Measurements from ENCODE around the gene C6orf163. TPM values are rescaled to one million over a fixed set of nuclear protein-coding genes. Genes with fewer than 3 reads are reported as not detected.
A peak's percentile ranks its signal among the peaks of the same experiment; 100 is the strongest.

Gene C6orf163
- total RNA-seq, 1 experiment from 2014 or later = 1.5 TPM

GRCh38 chr6:87322304-87323212 lies 22.1 kb upstream of the C6orf163 start, which contains the start of gene SMIM8:
Gene SMIM8, plus strand, starts transcription at chr6:87322588. Its CDS starts 14,444 bp downstream, at chr6:87337032.
- RAD21 ChIA-PET (ENCODE audit: low non-redundant PET in 1 of 2, low total read pairs in 2 of 2, uncharacterized antibody in 2 of 2, unreplicated experiment in 2 of 2) = no interaction called here
- TF ChIP-seq MAX (IDR thresholded peaks at IDR 0.05) = peak; percentile 17; the same call in 1 of the 2 replicates
- TF ChIP-seq TCF7L2 (IDR thresholded peaks at IDR 0.05; ENCODE audit: borderline replicate concordance, extremely low read depth, insufficient read depth, insufficient read length) = no peak
- peak; percentile 83 for TF ChIP-seq CBX3 (IDR thresholded peaks at IDR 0.05; ENCODE audit: low read depth)
- peak; percentile 84 for TF ChIP-seq YY1 (IDR thresholded peaks at IDR 0.05; ENCODE audit: extremely low read depth, insufficient replicate concordance, low read depth, low read length)
- TF ChIP-seq, protein P1, sequence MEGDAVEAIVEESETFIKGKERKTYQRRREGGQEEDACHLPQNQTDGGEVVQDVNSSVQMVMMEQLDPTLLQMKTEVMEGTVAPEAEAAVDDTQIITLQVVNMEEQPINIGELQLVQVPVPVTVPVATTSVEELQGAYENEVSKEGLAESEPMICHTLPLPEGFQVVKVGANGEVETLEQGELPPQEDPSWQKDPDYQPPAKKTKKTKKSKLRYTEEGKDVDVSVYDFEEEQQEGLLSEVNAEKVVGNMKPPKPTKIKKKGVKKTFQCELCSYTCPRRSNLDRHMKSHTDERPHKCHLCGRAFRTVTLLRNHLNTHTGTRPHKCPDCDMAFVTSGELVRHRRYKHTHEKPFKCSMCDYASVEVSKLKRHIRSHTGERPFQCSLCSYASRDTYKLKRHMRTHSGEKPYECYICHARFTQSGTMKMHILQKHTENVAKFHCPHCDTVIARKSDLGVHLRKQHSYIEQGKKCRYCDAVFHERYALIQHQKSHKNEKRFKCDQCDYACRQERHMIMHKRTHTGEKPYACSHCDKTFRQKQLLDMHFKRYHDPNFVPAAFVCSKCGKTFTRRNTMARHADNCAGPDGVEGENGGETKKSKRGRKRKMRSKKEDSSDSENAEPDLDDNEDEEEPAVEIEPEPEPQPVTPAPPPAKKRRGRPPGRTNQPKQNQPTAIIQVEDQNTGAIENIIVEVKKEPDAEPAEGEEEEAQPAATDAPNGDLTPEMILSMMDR (IDR thresholded peaks at IDR 0.05 in 2 of 3, conservative IDR thresholded peaks at IDR 0.05 in 1 of 3; ENCODE audit: borderline replicate concordance in 1 of 3, insufficient read depth in 1 of 3, low read depth in 2 of 3, low read length in 2 of 3) = peak; percentile 76 to 100 (median 98)
- TF ChIP-seq SRF (IDR thresholded peaks at IDR 0.05; ENCODE audit: low read depth) = no peak
- TF ChIP-seq, protein P2, sequence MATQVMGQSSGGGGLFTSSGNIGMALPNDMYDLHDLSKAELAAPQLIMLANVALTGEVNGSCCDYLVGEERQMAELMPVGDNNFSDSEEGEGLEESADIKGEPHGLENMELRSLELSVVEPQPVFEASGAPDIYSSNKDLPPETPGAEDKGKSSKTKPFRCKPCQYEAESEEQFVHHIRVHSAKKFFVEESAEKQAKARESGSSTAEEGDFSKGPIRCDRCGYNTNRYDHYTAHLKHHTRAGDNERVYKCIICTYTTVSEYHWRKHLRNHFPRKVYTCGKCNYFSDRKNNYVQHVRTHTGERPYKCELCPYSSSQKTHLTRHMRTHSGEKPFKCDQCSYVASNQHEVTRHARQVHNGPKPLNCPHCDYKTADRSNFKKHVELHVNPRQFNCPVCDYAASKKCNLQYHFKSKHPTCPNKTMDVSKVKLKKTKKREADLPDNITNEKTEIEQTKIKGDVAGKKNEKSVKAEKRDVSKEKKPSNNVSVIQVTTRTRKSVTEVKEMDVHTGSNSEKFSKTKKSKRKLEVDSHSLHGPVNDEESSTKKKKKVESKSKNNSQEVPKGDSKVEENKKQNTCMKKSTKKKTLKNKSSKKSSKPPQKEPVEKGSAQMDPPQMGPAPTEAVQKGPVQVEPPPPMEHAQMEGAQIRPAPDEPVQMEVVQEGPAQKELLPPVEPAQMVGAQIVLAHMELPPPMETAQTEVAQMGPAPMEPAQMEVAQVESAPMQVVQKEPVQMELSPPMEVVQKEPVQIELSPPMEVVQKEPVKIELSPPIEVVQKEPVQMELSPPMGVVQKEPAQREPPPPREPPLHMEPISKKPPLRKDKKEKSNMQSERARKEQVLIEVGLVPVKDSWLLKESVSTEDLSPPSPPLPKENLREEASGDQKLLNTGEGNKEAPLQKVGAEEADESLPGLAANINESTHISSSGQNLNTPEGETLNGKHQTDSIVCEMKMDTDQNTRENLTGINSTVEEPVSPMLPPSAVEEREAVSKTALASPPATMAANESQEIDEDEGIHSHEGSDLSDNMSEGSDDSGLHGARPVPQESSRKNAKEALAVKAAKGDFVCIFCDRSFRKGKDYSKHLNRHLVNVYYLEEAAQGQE (IDR thresholded peaks at IDR 0.05; ENCODE audit: low read depth) = no peak
- TF ChIP-seq ZBTB33 (IDR thresholded peaks at IDR 0.05; ENCODE audit: extremely low read depth, insufficient replicate concordance, low read length) = peak; percentile 40
- TF ChIP-seq SP1 (IDR thresholded peaks at IDR 0.05; ENCODE audit: low read depth) = 0 out of 2 replicates have a peak, but pooled peaks have one; percentile 43
- no peak for TF ChIP-seq EZH2phosphoT487 (IDR thresholded peaks at IDR 0.05; ENCODE audit: borderline replicate concordance)
- peak; percentile 52 for TF ChIP-seq POLR2A (IDR thresholded peaks at IDR 0.05; ENCODE audit: borderline replicate concordance, extremely low read depth, insufficient read depth, insufficient read length)
- peak; percentile 69 for TF ChIP-seq SIN3A (IDR thresholded peaks at IDR 0.05; ENCODE audit: low read depth)
- peak; percentile 96 for TF ChIP-seq POLR2AphosphoS5 (IDR thresholded peaks at IDR 0.05; ENCODE audit: low read depth, low read length)
- TF ChIP-seq CEBPB (IDR thresholded peaks at IDR 0.05; ENCODE audit: low read depth) = no peak
- no TSS peak for BruUV-seq (replicated peaks)
- H3K9me2 ChIP-seq (ENCODE audit: insufficient read depth) = 0 out of 2 replicates have a peak, but pooled peaks cover 2% of the 10 kb centered on the region
- DNase-seq (ENCODE audit: low read depth, low spot score) (peak; percentile 53), ATAC-seq (peak; percentile 99)
- H3K27me3 ChIP-seq (ENCODE audit: insufficient read depth, low read length) = no peaks in the 10 kb centered on the region
- H3K27ac ChIP-seq (ENCODE audit: low read depth, low read length) = peak within 1 kb of the TSS; percentile 49
- H3K79me2 ChIP-seq (ENCODE audit: insufficient read depth, low read length) = peaks cover 4% of the 10 kb centered on the region; the same call in 1 of the 2 replicates
- H3K9ac ChIP-seq (ENCODE audit: low read length) = peak within 1 kb of the TSS; percentile 91
- H3K9me3 ChIP-seq (ENCODE audit: control insufficient read depth in 1 of 2, insufficient read depth in 1 of 2, low read depth in 1 of 2, low read length in 2 of 2) = no peaks in the 10 kb centered on the region
- intact Hi-C loops (cut with micrococcal nuclease) = loop anchor here (1.0 kb wide), 1 partner anchor 150 kb away; the partner anchor contains the start of gene SLC35A1
- peaks cover 0 to 4% of the 10 kb centered on the region in 2 experiments; a peak in 1 of 4 replicates for H3K4me1 ChIP-seq (ENCODE audit: control insufficient read depth in 1 of 2, insufficient read depth in 2 of 2, low read length in 2 of 2)
- no peaks in the 10 kb centered on the region for H3K36me3 ChIP-seq (ENCODE audit: control insufficient read depth in 1 of 2, insufficient read depth in 2 of 2, low read length in 2 of 2)
- H3K4me3 ChIP-seq (replicated peaks in 1 of 2; ENCODE audit: low read depth in 1 of 2, low read length in 2 of 2) = peak within 1 kb of the TSS; percentile 99
- H4K20me1 ChIP-seq (ENCODE audit: insufficient read depth) = no peaks in the 10 kb centered on the region
- H3K4me2 ChIP-seq (ENCODE audit: low read length) = peak within 1 kb of the TSS; percentile 94
- POLR2A ChIA-PET = no interaction called here
- CTCF ChIA-PET = interaction anchor here (0.7 kb wide), 1 partner anchor 30 kb away, joined by 4 read pairs; no protein-coding TSS in a partner anchor
- H2AFZ ChIP-seq (ENCODE audit: low read depth, low read length, poor library complexity, severe bottlenecking) = peak within 1 kb of the TSS; percentile 99
